ACHN (cell line): ENCODE results near the gene CA6.
"Not testable (repeated sequence)": the region's sequence is repeated elsewhere in the genome, so short reads cannot be mapped to it uniquely, and the experiment has no call there.

Source experiments
- DNase-seq: peaks from one replicate; pipeline ENCODE4 v3.0.0-alpha.2; 2015
- in situ Hi-C: cut with HindIII; loops from 2 replicates; pipeline ENCODE4 v1.10.0; 2017; ENCODE audit warnings: low sequenced_read_pairs, low pct_ligation_motif_present, low pct_unique_long_range_greater_than_20kb

CA6 gene

GRCh38 chr1:8963963-8964362, 18.3 kb downstream of the CA6 start:
- in situ Hi-C loops: no loop called here
- DNase-seq: no peak

- in situ Hi-C loops: no loop called here
These were observed 19.6 kb downstream of the CA6 start for GRCh38 chr1:8965121-8965820.

GRCh38 chr1:8966606-8967005, 20.9 kb downstream of the CA6 start:
- in situ Hi-C loops: no loop called here
- DNase-seq: no peak

More at GRCh38 chr1:8965121-8965820, 19.6 kb downstream of the CA6 start:
- DNase-seq: no peak

GRCh38 chr1:8968902-8969301, 23.2 kb downstream of the CA6 start:
- in situ Hi-C loops, DNase-seq: not testable (repeated sequence)

GRCh38 chr1:8969937-8970336, 24.3 kb downstream of the CA6 start:
- in situ Hi-C loops: no loop called here
- no peak for DNase-seq

- in situ Hi-C loops: no loop called here
- DNase-seq: no peak
These were observed 25.2 kb downstream of the CA6 start for GRCh38 chr1:8970870-8971337.

- peak; percentile 61 for DNase-seq
- in situ Hi-C loops: no loop called here
These were observed 28.9 kb downstream of the CA6 start for GRCh38 chr1:8974551-8974950.

- no peak for DNase-seq
- in situ Hi-C loops: no loop called here
These were observed 30.7 kb downstream of the CA6 start for GRCh38 chr1:8976338-8976737.

- in situ Hi-C loops: no loop called here
- no peak for DNase-seq
These were observed 31.3 kb downstream of the CA6 start for GRCh38 chr1:8976896-8977450.

GRCh38 chr1:8980656-8981055, 35.0 kb downstream of the CA6 start:
- in situ Hi-C loops: no loop called here
- no peak for DNase-seq

GRCh38 chr1:8981169-8981568, 35.5 kb downstream of the CA6 start:
- in situ Hi-C loops: no loop called here
- DNase-seq: no peak

- in situ Hi-C loops: no loop called here
These were observed 38.5 kb downstream of the CA6 start for GRCh38 chr1:8984203-8984602.

GRCh38 chr1:8984990-8985389, 39.3 kb downstream of the CA6 start:
- in situ Hi-C loops: no loop called here
- DNase-seq: no peak

More at GRCh38 chr1:8984203-8984602, 38.5 kb downstream of the CA6 start:
- no peak for DNase-seq

GRCh38 chr1:8985915-8986813, 40.5 kb downstream of the CA6 start:
- DNase-seq: peak; percentile 90
- in situ Hi-C loops: no loop called here

GRCh38 chr1:8986814-8987190, 41.1 kb downstream of the CA6 start:
- no peak for DNase-seq
- in situ Hi-C loops: no loop called here

- in situ Hi-C loops: no loop called here
- DNase-seq: peak; percentile 36
These were observed 42.4 kb downstream of the CA6 start for GRCh38 chr1:8987881-8988617.

- DNase-seq: no peak
- in situ Hi-C loops: no loop called here
These were observed 42.9 kb downstream of the CA6 start for GRCh38 chr1:8988618-8988967.

GRCh38 chr1:8989061-8989460, 43.4 kb downstream of the CA6 start:
- DNase-seq: no peak
- in situ Hi-C loops: no loop called here

- in situ Hi-C loops: no loop called here
- DNase-seq: no peak
These were observed 44.2 kb downstream of the CA6 start for GRCh38 chr1:8989821-8990220.
